SJCRH30 (cell line): ENCODE results near the gene FANCC. TPM values are rescaled to one million over a fixed set of nuclear protein-coding genes. Genes with fewer than 3 reads are reported as not detected.

Experiments
- DNase-seq, 2 experiments: peaks; one replicate each; pipeline ENCODE4 v3.0.0-alpha.2; 2015 to 2020
- H3K27ac ChIP-seq: fragments of 250-450 bp; sonication (Bioruptor Pico); 2 replicates; pipeline ENCODE4 v1.5.1; 2020; ENCODE audit warnings: mild to moderate bottlenecking, moderate library complexity
- H3K27me3 ChIP-seq: fragments of 250-450 bp; sonication (Bioruptor Pico); 2 replicates; pipeline ENCODE4 v1.5.1; 2020; ENCODE audit warnings: mild to moderate bottlenecking, moderate library complexity
- H3K36me3 ChIP-seq: fragments of 250-450 bp; sonication (Bioruptor Pico); 2 replicates; pipeline ENCODE4 v1.5.1; 2020; ENCODE audit warnings: mild to moderate bottlenecking, moderate library complexity
- H3K4me1 ChIP-seq: fragments of 250-450 bp; sonication (Bioruptor Pico); 2 replicates; pipeline ENCODE4 v1.5.1; 2020; ENCODE audit warnings: mild to moderate bottlenecking, moderate library complexity
- H3K4me3 ChIP-seq: fragments of 250-450 bp; sonication (Bioruptor Pico); 2 replicates; pipeline ENCODE4 v1.5.1; 2020; ENCODE audit warnings: mild to moderate bottlenecking, moderate library complexity
- H3K9me3 ChIP-seq: fragments of 250-450 bp; sonication (Bioruptor Pico); replicated peaks from 2 replicates; pipeline ENCODE4 v1.5.1; 2020; ENCODE audit warnings: mild to moderate bottlenecking, moderate library complexity
- total RNA-seq: library from RNA; depleted of rRNA; stranded (reverse); fragments of >200 nt; shearing (Covaris generic); gene quantifications from 2 replicates; pipeline ENCODE4 v1.2.3, GENCODE V29; 2014

The FANCC gene
- total RNA-seq, 1 experiment from 2014 or later = 28.7 TPM

DNA sequence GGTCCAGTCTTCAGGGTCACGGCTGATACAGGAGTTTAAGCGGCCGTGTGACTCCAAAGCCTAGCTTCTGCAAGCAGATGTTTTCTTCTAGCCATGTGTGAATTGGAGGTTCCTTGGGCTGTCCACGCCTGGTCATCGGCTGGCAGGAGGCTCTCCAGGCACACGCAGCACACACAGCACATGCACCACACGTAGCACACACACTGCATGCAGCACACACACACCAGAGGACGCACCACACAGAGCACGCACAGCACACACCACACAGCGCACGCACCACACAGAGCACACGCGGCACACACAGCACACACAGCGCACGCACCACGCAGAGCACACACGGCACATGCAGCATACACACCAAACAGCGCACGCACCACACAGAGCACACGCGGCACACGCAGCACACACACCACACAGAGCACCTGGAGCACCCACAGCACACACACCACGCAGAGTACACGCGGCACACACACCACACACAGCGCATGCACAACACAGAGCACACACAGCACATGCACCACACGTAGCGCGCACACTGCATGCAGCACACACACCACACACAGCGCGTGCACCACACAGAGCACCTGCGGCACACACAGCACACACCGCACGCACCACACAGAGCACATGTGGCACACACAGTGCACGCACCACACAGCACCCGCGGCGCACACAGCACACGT, 234.3 kb downstream of the FANCC start:
- H3K36me3 ChIP-seq = peaks cover 71% of the 10 kb centered on the region
- DNase-seq = no peak
- peaks cover 23% of the 10 kb centered on the region for H3K4me1 ChIP-seq
- H3K9me3 ChIP-seq = no peaks in the 10 kb centered on the region
- H3K27me3 ChIP-seq = no peaks in the 10 kb centered on the region
- H3K27ac ChIP-seq = no peak overlapping the region
- no peak overlapping the region for H3K4me3 ChIP-seq

- Histone ChIP-seq H3K4me3 (no peak overlapping the region), H3K27ac (no peak overlapping the region), H3K27me3 (no peaks in the 10 kb centered on the region), H3K4me1 (peaks cover 21% of the 10 kb centered on the region), H3K36me3 (peaks cover 73% of the 10 kb centered on the region), H3K9me3 (no peaks in the 10 kb centered on the region)
- DNase-seq = no peak
These were observed 235.0 kb downstream of the FANCC start for GRCh38 chr9:95082401-95083084.

- Histone ChIP-seq H3K27ac (no peak overlapping the region), H3K27me3 (no peaks in the 10 kb centered on the region), H3K36me3 (peaks cover 76% of the 10 kb centered on the region), H3K9me3 (no peaks in the 10 kb centered on the region), H3K4me3 (no peak overlapping the region), H3K4me1 (peaks cover 21% of the 10 kb centered on the region)
- DNase-seq = no peak
These were observed 235.5 kb downstream of the FANCC start for GRCh38 chr9:95081998-95082397.

- Histone ChIP-seq H3K4me3 (no peak overlapping the region), H3K4me1 (peaks cover 21% of the 10 kb centered on the region), H3K27ac (no peak overlapping the region), H3K36me3 (peaks cover 74% of the 10 kb centered on the region), H3K9me3 (no peaks in the 10 kb centered on the region), H3K27me3 (no peaks in the 10 kb centered on the region)
- DNase-seq = no peak
These were observed 236.4 kb downstream of the FANCC start for GRCh38 chr9:95080961-95081647.

DNA sequence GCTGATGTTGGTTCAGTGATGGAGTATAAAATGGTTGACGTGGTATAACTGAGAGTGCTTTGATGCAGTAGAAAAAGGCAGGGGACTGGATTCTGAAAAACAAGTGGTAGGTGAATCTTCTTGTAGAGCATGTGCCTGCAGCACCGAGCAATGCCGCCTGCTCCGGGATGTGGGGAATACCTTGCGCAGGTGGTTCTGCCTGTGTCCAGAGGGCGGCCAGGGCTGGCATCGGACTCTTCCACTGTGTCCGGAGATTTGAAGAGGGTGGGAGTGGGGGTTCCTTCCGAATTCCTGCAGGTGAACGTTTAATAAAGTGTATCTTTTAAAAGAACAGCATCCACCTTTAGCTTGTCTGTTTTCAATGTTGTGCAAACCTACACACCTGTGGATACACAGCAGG, 238.0 kb downstream of the FANCC start:
- peaks cover 80% of the 10 kb centered on the region for H3K36me3 ChIP-seq
- H3K27ac ChIP-seq = no peak overlapping the region

DNA sequence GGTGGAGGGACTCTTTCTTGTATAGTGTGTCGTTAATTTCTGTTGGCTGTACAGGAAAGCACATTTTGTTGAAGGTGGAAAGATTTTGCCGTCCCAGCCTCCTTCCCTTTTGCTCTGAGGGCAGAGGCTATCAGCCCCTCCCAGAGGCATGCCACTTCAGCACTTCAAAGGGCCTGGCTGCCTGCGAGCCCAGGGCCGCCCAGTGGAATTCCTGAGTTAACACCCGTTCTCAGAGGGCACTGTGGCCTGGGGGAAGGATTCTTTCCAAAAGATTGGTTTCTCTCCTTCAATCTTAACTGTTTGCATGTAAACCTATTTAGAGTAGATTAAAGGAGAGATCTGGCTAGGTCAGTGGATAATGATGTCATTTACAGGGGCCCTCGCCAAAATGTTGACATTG, 238.6 kb downstream of the FANCC start:
- Histone ChIP-seq H3K27ac (no peak overlapping the region), H3K4me3 (no peak overlapping the region), H3K9me3 (no peaks in the 10 kb centered on the region), H3K4me1 (peaks cover 6% of the 10 kb centered on the region), H3K36me3 (peaks cover 78% of the 10 kb centered on the region), H3K27me3 (no peaks in the 10 kb centered on the region)
- no peak for DNase-seq

More for the DNA sequence above, 238.0 kb downstream of the FANCC start:
- Histone ChIP-seq H3K9me3 (no peaks in the 10 kb centered on the region), H3K4me1 (peaks cover 11% of the 10 kb centered on the region), H3K4me3 (no peak overlapping the region), H3K27me3 (no peaks in the 10 kb centered on the region)
- no peak for DNase-seq

- H3K36me3 ChIP-seq = peaks cover 77% of the 10 kb centered on the region
- no peak for DNase-seq
- H3K4me1 ChIP-seq = peaks cover 2% of the 10 kb centered on the region; the same call in 1 of the 2 replicates
- H3K27me3 ChIP-seq = no peaks in the 10 kb centered on the region
- H3K27ac ChIP-seq = no peak overlapping the region
- no peaks in the 10 kb centered on the region for H3K9me3 ChIP-seq
- H3K4me3 ChIP-seq = no peak overlapping the region
These were observed 239.0 kb downstream of the FANCC start for GRCh38 chr9:95078511-95078910.

DNA sequence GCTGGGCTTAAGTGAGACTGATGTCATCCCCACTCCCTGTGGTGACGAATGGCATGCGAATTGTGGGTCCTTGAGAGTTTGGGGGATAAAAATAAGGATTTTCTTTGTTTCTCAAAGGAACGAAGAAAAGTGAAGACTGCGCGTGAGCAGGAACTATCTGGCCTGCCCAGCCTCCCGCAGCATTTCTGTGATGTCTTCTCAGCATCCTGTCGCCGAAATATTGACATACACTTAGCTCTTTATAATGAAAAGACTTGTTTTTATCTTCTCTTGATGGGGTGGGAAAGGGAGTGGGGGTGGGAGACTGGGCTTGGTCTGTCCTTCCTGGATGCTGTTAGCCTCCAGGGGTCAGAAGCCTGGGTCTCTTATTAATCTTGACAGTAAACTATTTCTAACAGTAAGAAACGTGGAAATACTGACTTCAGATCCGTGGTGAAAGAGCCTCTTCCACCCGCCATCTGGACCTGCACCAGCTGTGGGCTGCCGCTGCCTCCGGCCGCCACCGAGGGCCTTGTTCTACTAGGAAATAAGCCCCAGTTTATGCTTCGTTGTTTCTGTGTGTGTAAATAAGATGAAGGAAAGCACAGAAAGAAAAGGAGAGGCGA, 239.6 kb downstream of the FANCC start:
- Histone ChIP-seq H3K27me3 (no peaks in the 10 kb centered on the region), H3K27ac (no peak overlapping the region), H3K9me3 (no peaks in the 10 kb centered on the region), H3K4me3 (no peak overlapping the region), H3K36me3 (peaks cover 75% of the 10 kb centered on the region), H3K4me1 (peaks cover 2% of the 10 kb centered on the region)
- no peak for DNase-seq

- H3K36me3 ChIP-seq = peaks cover 71% of the 10 kb centered on the region
- peaks cover 2% of the 10 kb centered on the region for H3K4me1 ChIP-seq
These were observed 240.3 kb downstream of the FANCC start for GRCh38 chr9:95077053-95077765.

DNA sequence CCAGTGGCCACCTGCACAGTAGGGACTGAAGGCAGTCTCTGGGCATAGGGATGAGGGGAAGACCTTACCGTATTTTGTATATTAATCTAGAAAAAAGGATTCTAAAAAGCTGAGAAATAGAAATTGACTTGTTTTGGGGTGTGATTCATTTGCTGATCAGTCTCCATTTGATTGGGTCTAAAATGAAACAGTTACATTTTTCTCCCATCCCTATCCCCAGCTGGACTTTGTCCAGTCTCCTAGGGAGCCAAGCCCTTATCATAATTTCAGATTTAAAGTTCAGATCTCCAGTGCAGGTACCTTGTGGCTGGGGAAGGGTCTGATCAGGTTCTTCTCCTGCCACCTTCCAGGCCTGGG, 240.8 kb downstream of the FANCC start:
- Histone ChIP-seq H3K4me1 (peaks cover 2% of the 10 kb centered on the region), H3K27me3 (no peaks in the 10 kb centered on the region), H3K27ac (no peak overlapping the region), H3K36me3 (peaks cover 71% of the 10 kb centered on the region), H3K9me3 (no peaks in the 10 kb centered on the region), H3K4me3 (no peak overlapping the region)
- no peak for DNase-seq

More at GRCh38 chr9:95077053-95077765, 240.3 kb downstream of the FANCC start:
- Histone ChIP-seq H3K27ac (no peak overlapping the region), H3K4me3 (no peak overlapping the region), H3K9me3 (no peaks in the 10 kb centered on the region), H3K27me3 (no peaks in the 10 kb centered on the region)
- DNase-seq = no peak

DNA sequence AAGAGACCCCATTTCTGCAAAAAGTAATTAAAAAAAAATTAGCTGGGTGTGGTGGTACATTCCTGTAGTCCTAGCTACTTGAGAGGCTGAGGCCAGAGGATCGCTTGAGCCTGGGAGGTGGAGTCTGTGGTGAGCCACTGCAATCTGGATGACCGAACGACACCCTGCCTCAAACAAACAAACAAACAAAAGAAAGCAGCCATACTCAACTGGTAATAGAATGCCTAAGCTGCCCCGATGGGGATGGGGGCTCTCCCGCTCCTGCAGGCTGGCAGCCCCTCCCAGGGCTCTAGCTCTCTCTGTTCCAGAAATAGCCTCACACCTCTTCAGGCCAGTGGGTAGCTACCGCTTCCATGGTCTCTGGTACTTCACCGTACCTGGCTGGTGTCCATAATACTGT, 241.8 kb downstream of the FANCC start:
- Histone ChIP-seq H3K27ac (no peak overlapping the region), H3K9me3 (no peaks in the 10 kb centered on the region), H3K27me3 (no peaks in the 10 kb centered on the region), H3K4me1 (peaks cover 2% of the 10 kb centered on the region), H3K36me3 (peaks cover 70% of the 10 kb centered on the region), H3K4me3 (no peak overlapping the region)
- DNase-seq = no peak

GRCh38 chr9:95074632-95075031, 242.9 kb downstream of the FANCC start:
- Histone ChIP-seq H3K4me1 (peaks cover 2% of the 10 kb centered on the region), H3K27me3 (no peaks in the 10 kb centered on the region), H3K4me3 (no peak overlapping the region), H3K9me3 (no peaks in the 10 kb centered on the region), H3K36me3 (peaks cover 75% of the 10 kb centered on the region), H3K27ac (no peak overlapping the region)
- DNase-seq = no peak

DNA sequence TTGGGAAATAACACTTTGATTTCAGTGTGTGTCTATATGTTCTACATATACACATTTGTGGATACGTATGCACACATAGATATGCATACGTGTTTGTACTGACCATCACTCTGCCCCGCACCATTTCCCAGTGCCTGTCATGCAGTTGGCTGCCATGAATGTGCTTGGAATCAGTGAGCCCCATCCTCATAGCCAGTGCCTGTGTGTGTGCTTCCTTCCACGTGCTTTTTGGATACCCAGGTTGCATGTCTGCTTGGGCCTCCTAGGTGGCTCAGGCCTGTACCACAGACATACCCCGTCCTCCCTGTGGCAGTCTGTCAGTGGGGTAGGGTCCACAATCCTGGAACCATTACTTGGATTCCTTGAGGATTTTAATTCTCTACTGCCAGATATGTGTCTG, 243.6 kb downstream of the FANCC start:
- Histone ChIP-seq H3K4me3 (no peak overlapping the region), H3K36me3 (peaks cover 77% of the 10 kb centered on the region), H3K27ac (no peak overlapping the region), H3K9me3 (no peaks in the 10 kb centered on the region), H3K4me1 (peaks cover 2% of the 10 kb centered on the region), H3K27me3 (no peaks in the 10 kb centered on the region)
- DNase-seq = no peak

GRCh38 chr9:95073042-95073607, 244.4 kb downstream of the FANCC start:
- Histone ChIP-seq H3K27ac (no peak overlapping the region), H3K36me3 (peaks cover 80% of the 10 kb centered on the region), H3K4me1 (peaks cover 2% of the 10 kb centered on the region)

More at GRCh38 chr9:95073042-95073607, 244.4 kb downstream of the FANCC start:
- no peaks in the 10 kb centered on the region for H3K9me3 ChIP-seq
- H3K27me3 ChIP-seq = no peaks in the 10 kb centered on the region
- no peak overlapping the region for H3K4me3 ChIP-seq
- no peak for DNase-seq
